NCI-H82 (cell line): ENCODE results near the gene CNBD2.
"Not testable (repeated sequence)": the region's sequence is repeated elsewhere in the genome, so short reads cannot be mapped to it uniquely, and the experiment has no call there.

Experiments used
- DNase-seq: peaks from one replicate; lab custom pipeline; 2025; lab: John Stamatoyannopoulos, UW

Gene CNBD2

GRCh38 chr20:35975576-35976373 is 7.4 kb downstream of the CNBD2 start:
- DNase-seq: no peak

GRCh38 chr20:35978041-35978513 is 9.7 kb downstream of the CNBD2 start:
- no peak for DNase-seq

GRCh38 chr20:35979544-35979943 is 11.2 kb downstream of the CNBD2 start:
- no peak for DNase-seq

GRCh38 chr20:35981969-35982368 is 13.6 kb downstream of the CNBD2 start:
- DNase-seq: no peak

- no peak for DNase-seq
These were observed 16.0 kb downstream of the CNBD2 start for GRCh38 chr20:35984382-35984781.

- DNase-seq: peak; percentile 39
These were observed 17.4 kb downstream of the CNBD2 start for GRCh38 chr20:35985806-35986205.

GRCh38 chr20:35988910-35989463 is 20.6 kb downstream of the CNBD2 start:
- DNase-seq: no peak

- peak; percentile 70 for DNase-seq
These were observed 22.9 kb downstream of the CNBD2 start for GRCh38 chr20:35991142-35991771.

- DNase-seq: peak; percentile 88
These were observed 24.4 kb downstream of the CNBD2 start for GRCh38 chr20:35992713-35993335.

GRCh38 chr20:35994994-35995453 is 26.6 kb downstream of the CNBD2 start:
- DNase-seq: peak; percentile 95

GRCh38 chr20:35996492-35996891 is 28.1 kb downstream of the CNBD2 start:
- DNase-seq: not testable (repeated sequence)

GRCh38 chr20:36001331-36001730 is 32.9 kb downstream of the CNBD2 start:
- DNase-seq: not testable (repeated sequence)

- no peak for DNase-seq
These were observed 34.5 kb downstream of the CNBD2 start for GRCh38 chr20:36002855-36003254.

GRCh38 chr20:36004045-36004444 is 35.7 kb downstream of the CNBD2 start:
- no peak for DNase-seq

- DNase-seq: no peak
These were observed 40.2 kb downstream of the CNBD2 start for GRCh38 chr20:36008461-36009035.

- no peak for DNase-seq
These were observed 41.7 kb downstream of the CNBD2 start for GRCh38 chr20:36010076-36010475.

GRCh38 chr20:36010825-36011224 is 42.4 kb downstream of the CNBD2 start:
- DNase-seq: peak; percentile 74

- DNase-seq: no peak
These were observed 47.5 kb downstream of the CNBD2 start for GRCh38 chr20:36015806-36016403.

- no peak for DNase-seq
These were observed 48.9 kb downstream of the CNBD2 start for GRCh38 chr20:36017048-36017951.

- DNase-seq: no peak
These were observed 50.0 kb downstream of the CNBD2 start for GRCh38 chr20:36018208-36018988.
